ENCODE data around the gene C6.

Gene C6

GRCh38 chr5:41118177-41118576 is 95.2 kb downstream of the C6 start:
- DNase-seq = no peak

GRCh38 chr5:41115281-41115680 is 98.1 kb downstream of the C6 start:
- DNase-seq = no peak

DNA sequence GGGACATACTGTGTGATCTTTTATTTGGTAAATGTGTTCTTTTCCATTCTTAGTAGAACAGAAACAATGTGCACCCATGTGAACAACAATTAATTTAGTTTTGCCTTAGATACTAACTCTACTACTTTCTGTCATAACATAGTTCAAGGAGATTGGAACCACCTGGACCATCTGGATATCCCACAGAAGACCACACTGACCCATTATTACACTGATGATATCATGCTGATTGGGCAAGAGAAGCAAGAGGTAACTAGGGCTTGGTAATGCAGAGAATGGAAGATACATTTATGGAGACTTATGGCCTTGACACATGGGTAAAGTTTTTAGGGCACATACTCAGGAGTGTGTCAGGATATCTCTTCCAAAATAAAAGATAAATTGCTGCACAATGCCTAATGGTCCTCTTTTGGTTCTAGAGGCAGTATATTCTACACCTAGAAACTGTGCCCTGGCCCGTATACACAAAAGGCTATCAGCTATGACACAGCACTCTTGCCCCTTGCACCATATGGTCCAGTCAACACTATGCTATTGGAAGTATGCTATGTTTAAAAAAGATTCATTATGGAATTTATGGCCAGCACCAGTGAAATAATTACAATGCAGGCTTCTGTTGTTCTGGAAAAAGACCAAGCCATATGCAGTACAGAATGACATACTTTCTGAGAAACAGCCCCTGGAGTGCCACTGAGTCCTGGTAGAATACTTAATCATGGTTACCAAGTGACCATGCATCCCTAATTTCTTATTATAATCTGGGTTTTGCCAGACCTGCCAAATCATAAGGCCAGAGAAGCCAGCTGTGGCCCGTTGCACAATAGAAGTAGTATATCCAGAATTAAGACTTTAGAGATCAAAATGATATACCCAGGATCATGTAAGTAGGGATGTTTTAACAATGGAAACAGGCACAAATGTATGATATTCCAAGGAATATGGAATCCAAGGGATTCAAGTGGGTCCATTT is 100.6 kb downstream of the C6 start:
- DNase-seq = no peak

DNA sequence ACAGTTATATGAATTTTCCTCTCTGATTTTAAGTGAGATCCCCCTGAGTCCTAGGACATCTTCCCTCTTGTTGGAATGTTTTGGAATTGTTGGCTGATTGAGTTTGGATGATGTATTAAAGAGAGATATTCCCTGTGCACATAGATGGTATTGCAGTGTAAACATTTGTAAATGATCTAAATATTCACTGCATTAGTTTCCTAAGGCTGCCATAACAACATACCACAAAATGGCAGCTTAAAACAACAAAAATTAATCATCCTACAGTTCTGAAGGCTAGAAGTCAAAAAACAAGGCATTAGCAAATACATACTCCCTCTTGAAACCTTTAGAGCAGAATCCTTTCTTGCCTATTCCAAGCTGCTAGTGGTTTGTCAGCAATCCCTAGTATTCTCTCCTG is 104.1 kb downstream of the C6 start:
- DNase-seq = no peak

GRCh38 chr5:41102341-41102740 is 111.0 kb downstream of the C6 start:
- no peak for DNase-seq

GRCh38 chr5:41097642-41098041 is 115.7 kb downstream of the C6 start:
- no peak for DNase-seq

DNA sequence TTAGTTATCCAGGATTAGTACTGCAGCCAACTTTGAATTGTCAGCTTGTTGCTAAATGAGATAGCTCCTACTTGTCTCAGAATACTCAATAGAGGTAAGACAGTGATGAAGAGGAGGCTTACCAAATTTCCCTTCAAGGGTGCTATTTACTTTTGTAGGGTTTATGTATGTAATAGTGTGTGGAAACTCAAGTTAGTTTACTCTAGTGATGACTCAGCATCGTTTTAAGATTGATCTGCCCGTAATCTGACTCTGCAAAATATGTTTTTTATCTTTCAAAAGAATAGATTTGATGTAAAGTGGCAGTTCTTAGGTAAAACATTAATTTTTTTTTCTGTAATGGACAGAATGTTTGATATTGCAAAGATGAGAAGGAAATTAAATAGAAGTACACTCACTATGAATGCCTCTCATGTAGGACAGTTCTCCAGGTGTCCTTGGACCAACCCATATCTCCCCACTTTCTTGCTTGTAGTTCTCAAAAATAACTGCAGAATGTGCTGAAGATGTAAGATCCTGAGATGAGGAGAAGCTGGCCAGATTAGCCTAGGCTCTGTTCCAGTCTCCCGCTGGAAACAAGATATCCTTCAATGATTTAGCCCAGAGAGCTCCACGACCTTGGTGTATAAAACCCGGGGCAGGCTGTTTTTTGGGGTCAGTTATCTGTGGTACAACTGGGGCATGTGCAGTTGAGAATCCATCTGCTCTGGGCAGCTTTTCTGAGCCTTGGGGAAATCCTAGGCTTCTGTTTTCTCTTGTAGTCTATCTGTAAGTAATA is 117.8 kb downstream of the C6 start:
- no peak for DNase-seq

DNA sequence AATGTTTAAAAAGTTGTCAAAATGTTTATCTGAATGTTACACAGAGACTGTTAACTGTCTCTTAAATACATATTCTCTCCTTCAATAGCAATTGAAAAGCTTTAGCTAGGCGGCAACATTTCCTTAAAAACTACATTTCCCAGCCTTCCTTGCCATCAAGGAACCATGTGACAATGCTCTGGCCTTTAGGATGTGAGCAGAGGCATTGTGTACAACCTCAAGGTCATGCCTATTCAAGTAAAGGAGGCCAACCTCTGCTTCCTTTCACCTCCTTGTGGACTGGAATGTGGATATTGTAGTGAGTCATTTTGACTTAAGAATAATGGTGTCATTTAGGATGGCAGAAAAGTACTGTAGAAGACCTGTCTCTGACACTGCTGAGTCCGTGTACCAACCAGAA is 118.5 kb downstream of the C6 start:
- DNase-seq = no peak

DNA sequence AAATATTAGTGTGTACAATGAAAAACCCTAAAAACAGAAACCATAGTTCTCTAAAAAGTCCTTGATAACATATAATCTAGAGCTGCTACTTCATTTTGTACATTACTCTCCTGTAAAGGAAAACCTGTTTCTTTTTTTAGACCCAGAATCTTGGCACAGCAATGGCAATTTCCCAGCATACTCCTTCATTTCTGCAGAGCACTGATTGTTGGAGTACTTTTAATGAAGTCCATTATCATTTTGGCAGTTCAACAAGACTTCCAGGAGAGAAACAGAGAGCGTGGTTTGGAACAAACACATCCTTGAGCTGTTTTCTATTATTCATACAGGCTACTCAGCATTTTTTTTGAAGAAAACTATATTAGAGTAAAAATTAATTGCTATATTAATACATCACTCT is 119.5 kb downstream of the C6 start:
- DNase-seq = no peak

All from suppressor macrophage treated with lipopolysaccharide for 4 hours (primary cell).